22Rv1 (cell line): ENCODE data around the gene CDH18.

ENCODE experiments used
- CTCF ChIP-seq: fragments of 450-650 bp; IDR thresholded peaks from 2 replicates; pipeline ENCODE4 v1.5.1; 2017; ENCODE audit warnings: mild to moderate bottlenecking
- ZFX ChIP-seq: fragments of 450-650 bp; IDR thresholded peaks from 2 replicates; pipeline ENCODE4 v1.6.1; 2017; ENCODE audit warnings: antibody characterized with exemption, borderline replicate concordance

- TF ChIP-seq CTCF (no peak), ZFX (no peak)
These were observed 500.5 kb downstream of the CDH18 start for GRCh38 chr5:19487480-19487879.
